COLO668 (cell line): ENCODE measurements around the gene PATZ1.

Experiments used
- DNase-seq: peaks from one replicate; lab custom pipeline; 2025; ENCODE audit not compliant: unreplicated experiment; lab: John Stamatoyannopoulos, UW

PATZ1 gene

GRCh38 chr22:31284281-31285155, 61.6 kb downstream of the PATZ1 start:
- DNase-seq = no peak

- DNase-seq = no peak
Measured at GRCh38 chr22:31282748-31283468, 63.2 kb downstream of the PATZ1 start.

- DNase-seq = no peak
Measured at GRCh38 chr22:31281733-31282132, 64.4 kb downstream of the PATZ1 start.

- no peak for DNase-seq
Measured at GRCh38 chr22:31279821-31280505, 66.2 kb downstream of the PATZ1 start.

- no peak for DNase-seq
Measured at GRCh38 chr22:31279327-31279669, 66.8 kb downstream of the PATZ1 start.

GRCh38 chr22:31278626-31279326, 67.4 kb downstream of the PATZ1 start:
- DNase-seq = no peak

GRCh38 chr22:31278151-31278621, 68.0 kb downstream of the PATZ1 start:
- DNase-seq = no peak

- no peak for DNase-seq
Measured at GRCh38 chr22:31277741-31278140, 68.4 kb downstream of the PATZ1 start.

- DNase-seq = no peak
Measured at GRCh38 chr22:31276426-31277167, 69.5 kb downstream of the PATZ1 start.
